GM18861 (cell line): ENCODE data around the gene MRPL16.
A peak's percentile ranks its signal among the peaks of the same experiment; 100 is the strongest.

Source experiments
- ATAC-seq: cut with Tn5 transposase; IDR thresholded peaks from one replicate; pipeline ENCODE4 v1.9.1; 2021; ENCODE audit not compliant: unreplicated experiment

Gene MRPL16

DNA sequence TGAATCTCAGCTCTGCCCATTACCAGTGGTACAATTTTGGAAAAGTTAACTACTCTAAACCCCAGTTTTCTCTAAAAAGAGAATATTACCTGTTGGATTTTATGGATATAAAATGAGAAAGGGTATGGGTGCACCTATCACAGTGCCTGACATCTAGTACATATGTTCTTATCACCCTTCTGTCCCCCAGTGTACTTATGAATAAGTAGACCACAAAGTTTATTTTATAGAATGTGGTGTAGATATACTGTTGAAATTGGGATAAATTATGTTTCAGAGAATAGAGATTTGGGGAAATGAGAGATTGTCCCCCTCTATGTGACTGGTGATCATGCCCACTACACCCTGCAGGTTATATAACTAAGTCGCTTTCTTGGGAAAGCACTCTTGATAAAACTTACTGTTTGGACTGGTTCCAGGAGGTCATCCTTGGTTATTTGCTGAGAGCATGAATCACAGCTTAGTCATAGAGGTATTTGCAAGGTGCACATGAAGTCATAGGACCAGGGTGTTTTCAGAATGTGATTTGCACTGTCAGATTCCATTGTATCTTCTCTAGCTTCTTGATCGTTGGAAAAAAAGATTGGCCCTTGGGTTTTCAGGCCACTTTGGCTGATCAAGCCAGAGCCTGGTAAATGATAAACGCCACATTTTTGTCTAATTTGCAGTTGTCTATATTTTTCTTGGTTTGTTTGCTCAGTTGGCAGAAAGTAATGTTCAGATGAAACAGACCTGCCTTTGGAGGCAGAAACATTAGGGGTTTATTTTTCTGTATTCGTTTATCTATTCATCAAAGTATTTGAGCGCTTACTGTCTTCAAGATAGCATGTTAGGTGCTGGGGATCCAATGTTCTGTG lies 34.1 kb downstream of the MRPL16 start:
- no peak for ATAC-seq

DNA sequence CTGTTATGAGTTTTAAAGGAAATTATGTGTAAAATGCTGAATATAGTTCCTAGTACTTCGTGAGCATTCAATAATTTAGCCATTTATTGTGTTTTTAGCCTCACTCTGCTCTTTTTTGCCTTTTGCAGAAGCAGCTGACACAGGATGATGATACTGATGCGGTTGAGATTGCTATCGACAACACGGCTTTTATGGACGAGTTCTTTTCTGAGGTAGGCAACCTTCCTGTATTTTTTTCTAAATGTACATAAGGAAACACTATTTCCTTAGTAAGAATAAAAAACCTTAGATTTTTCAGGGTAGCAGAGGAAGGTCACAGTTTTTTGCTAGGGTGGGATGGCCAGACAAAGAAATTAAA lies 37.5 kb downstream of the MRPL16 start:
- ATAC-seq = no peak

DNA sequence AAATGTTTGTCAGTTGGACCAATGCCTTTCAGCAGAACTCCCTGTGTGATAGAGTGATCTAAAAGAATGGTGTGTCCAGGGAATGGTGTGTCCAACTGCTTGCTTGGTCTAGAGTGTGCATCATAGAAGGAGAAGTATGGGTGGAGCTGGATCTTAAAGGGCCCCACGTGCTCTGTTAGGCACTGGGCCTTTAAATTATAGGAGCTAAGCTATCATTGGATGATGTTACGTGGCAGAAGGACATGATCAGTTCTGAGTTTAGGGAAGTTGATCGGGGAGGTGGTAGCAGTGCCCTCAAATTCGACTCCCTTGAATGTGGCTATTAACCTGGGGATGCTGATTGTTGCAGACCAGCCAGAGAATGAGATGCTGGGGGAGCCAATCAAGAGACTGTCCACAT lies 39.0 kb downstream of the MRPL16 start:
- ATAC-seq = no peak

DNA sequence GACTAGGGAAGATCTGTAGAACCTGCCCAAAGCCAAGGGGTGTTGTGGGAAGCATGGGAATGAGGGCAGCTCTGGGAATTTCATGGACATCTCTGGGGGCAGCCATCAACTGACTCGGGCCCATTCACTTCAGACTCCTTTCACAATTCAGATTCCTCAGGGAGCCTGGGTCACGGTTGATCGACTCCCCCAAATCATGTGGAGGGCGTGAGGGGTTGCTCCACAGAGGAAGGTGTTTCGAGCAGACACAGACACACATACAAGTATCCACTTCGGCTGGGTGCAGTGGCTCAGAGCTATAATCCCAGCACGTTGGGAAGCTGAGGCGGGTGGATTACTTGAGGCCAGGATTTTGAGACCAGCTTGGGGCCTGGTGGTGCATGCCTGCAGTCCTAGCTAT lies 39.7 kb downstream of the MRPL16 start:
- ATAC-seq = no peak

DNA sequence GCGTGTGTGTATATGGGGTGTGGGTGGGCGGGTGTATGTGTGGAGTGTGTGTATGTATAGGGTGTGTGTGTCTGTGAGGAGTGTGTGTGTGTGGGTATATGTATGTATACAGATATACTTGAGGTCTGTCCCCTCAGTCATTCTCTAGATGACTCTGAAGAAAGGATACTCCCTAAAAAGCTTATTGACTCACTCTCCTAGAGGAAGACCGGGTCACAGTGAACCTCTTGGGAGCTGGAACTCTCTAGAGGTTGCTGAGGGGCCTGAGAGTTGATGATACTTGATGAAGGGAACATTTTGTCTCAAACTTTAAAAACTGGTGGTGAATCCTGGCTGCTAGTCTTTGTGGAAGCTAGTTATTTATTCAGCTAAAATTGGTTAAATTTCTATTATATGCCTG lies 40.3 kb downstream of the MRPL16 start:
- ATAC-seq = no peak

DNA sequence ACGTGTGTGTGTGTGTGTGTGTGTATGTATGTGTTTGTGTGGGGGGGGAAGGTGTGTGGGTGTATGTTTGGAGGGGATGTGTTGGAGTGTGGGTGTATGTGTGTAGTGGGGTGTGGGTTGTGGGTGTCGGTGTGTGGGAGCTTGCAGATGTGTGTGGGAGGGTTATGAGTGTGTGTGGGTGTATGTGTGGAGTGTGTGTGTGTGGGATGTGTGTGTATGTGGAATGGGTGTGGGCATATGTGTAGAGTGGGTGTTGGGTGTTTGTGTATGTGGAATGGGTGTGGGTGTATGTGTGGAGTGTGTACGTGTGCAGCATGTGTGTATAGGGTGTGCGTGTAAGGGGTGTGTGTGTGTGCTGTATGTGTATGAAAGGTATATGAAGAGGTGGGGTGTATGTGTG lies 40.8 kb downstream of the MRPL16 start:
- no peak for ATAC-seq

DNA sequence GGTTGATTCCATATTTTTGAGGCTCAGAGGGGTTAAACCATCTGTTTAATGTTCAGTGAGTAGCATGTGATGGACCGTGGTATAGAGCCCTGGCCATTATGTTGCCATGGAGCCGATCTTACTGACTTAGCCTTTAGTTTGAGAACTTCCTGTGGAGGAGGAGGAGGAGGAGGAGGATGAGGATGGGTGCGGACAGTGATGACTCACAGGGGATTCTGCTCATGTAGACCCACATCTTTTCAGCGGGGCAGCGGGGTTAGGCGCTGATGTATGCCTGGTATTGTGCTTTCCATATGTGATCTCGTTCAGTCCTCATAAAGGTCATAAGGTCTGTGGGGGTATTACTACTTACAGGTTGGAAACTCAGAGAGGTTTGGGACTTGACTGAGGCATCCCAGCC lies 41.5 kb downstream of the MRPL16 start:
- no peak for ATAC-seq

DNA sequence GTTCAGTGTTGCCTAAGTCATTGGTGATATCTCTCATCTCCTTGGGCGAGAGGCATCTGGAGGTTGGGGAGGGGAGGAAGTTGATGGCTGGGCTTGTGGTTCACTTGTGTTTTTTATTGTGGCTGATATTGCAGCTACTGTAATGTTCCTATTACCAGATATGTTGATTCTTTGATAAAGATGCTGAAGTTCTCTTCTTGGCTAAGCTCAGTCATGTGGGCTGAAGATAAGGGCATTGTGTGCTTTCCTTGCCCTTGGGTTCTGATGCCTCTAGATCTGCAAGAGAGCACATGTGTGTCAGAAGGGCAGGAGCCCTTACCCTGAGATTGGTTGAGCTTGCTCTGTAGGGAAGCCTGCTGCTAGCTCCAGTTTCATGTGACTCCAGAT lies 43.4 kb downstream of the MRPL16 start:
- ATAC-seq = no peak

DNA sequence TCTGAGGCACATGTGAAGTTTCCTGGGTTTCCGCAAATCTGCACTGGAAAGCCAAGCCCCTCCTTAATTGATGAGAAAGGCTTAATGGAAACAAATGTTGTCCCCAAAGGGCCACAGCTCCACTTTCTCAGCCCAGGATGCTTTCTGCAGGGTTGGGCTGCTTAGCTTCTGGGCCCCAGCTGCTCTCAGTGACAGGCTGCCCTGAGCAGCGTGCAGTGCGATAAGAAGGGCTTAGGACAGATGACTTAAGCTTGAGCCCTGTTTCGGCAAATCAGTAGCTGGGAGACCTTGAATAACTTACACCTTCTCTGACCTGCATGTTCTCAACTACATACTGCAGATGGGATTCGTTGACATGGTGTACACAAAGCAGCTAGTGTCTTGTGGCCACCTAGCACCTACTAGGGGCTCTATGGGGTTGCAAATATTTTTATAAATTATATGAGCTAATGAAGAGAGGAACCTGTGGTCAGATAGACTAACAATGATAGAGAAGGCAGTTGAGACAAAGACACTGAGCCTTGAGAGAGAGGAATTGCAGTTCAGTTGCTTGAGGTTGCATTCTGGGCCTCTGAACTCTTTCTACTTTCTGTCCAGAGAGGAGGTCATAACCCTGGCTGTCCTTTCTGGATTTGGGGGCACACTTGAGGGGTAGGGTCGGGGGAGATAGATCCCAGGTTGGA lies 43.9 kb downstream of the MRPL16 start:
- no peak for ATAC-seq

DNA sequence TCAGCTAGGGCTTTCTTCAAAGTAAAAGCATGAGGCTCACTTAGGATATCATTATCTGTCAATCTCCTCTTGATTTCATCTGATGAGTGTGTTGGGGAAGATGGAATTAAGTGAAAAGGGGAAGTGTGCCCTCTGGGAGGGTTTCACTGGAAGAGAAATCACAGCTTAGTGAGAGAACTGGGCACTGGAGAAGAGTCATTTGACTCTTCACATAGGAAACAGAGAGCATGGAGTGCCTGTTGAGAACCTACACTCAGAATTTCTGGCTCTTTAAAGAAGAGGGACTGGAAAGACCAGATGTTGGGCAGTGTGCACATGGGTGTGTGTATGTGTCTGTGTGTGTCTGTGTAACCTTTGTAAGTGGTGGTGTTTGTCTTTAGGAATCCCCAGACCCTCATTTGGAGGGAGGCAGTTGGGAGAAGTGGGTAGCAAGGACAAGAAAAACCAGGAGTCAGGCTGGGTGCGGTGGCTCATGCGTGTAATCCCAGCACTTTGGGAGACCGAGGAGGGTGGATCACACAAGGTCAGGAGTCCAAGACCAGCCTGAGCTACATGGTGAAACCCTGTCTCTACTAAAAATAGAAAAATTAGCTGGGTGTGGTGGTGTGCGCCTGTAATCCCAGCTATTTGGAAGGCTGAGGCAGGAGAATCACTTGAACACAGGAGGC lies 45.4 kb downstream of the MRPL16 start:
- ATAC-seq = no peak

DNA sequence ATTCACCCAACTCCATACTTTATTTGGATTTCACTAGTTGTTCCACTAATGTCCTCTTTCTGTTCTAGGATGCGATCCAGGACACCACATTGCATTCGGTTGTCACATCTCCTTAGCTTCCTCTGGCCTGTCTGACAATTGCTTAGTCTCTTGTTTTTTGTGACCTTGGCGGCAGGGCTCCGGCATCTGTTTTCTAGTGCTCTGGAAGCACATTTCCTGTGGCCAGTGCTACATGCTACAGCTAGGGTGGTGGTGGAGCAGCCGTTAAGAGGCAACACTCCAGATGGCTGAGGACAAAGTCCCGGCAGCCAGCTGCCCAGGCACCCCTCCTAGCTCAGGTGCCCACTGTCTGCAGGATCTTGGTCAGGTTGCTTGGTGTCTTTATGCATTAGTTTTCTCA lies 48.6 kb downstream of the MRPL16 start:
- ATAC-seq = no peak

DNA sequence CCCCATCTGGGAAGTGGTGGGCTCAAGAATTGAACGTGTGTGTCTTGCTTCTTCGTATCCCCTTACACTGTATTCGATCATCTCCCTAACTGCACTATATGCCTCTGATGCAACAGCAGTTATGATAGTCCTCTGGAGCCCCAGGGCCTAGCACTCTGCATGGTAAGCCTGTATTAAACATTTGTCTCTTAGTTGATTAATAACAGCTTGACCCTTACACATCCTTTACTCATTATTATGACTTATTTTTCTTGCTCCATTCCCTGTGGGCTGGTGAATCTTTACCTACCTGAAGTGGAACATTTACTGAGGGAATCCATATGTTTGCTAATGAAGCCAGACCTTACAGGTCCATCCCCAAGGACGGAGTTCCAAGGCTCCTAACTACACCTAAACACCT lies 49.8 kb downstream of the MRPL16 start:
- ATAC-seq = no peak

DNA sequence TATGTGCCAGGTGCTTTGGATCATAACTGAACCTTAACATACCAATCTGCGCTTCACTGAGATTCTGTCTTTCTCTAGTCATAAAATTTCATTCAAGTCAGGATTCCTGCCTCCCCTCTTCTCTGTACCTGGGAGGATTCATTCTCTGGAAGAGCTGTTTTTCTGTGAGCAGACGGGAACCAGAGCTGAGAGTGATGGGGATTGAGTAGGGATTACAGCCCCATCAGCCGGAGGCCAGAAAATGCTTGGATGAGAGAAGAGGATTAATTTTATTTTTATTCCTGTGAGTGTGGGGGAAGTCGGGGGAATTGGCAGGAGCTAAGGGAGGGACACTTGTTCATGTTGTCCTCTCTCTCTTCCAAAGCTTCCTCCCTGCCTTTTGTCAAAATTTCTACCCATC lies 50.7 kb downstream of the MRPL16 start:
- no peak for ATAC-seq

DNA sequence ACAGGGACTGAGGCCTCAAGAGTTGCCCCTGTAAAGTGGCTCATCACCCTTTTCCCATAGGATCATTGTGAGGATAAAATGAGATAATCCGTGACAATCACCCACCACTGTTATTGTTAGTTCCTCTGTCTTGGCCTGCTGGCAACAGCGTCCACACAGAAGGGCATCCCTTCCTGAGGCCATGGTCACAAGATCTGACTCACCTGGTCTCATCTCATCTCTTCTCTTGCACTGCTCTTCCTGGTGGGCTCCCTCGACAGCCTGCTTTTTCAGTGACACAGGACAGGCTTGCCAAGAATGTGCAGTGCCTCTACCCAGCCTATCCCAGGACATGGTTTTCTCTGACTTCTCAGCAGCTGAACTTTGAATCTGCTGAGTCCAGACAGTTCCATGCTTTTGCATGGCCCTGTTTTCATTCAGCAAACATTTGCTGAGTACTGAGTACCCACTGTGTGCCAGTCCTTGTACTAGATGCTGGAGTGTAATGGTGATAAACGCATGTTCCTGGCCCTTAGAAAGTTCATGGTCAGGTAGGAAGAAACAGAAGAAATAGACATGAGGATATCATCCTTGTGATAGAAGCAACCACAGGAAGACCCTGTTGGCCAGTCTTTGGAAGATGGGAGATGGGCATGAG lies 52.1 kb downstream of the MRPL16 start:
- ATAC-seq = no peak

DNA sequence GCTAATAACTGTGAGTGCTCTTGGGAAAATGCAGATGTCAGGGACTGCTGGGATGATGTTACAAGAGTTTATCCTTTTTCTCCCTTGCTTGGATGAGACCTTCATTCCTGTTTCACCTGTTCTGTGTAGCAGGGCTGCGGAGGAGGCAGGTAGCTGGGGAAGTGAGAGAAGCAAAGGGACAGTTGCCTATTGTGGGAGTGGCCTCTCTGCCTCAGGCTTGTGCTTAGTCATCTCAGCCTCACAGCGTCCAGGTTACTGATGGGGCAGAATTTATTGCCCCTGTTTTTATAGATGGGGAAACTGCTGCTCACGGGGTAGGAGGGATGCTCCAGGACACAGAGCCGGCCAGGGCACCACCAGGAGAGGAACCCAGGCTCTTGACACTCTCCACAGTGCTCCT lies 53.7 kb downstream of the MRPL16 start:
- ATAC-seq = peak; percentile 42

DNA sequence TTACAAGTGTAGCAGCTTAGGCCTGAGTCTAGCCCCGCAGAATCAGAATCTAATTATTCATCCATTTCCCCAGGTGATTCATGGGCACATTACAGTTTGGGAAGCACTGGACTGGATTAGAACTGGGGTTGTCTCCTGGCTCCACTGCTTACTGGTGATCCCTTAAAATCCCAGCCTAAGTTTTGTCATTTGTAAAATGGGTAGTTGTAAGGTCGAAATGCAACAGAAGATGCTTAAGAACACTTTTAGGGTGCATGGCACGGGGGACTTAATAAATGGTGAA lies 54.1 kb downstream of the MRPL16 start:
- no peak for ATAC-seq
